Measurements from ENCODE around the gene DGKI. TPM values are rescaled to one million over a fixed set of nuclear protein-coding genes. Genes with fewer than 3 reads are reported as not detected.

DGKI gene
- total RNA-seq, 1 experiment from 2014 or later = 0.41 TPM

DNA sequence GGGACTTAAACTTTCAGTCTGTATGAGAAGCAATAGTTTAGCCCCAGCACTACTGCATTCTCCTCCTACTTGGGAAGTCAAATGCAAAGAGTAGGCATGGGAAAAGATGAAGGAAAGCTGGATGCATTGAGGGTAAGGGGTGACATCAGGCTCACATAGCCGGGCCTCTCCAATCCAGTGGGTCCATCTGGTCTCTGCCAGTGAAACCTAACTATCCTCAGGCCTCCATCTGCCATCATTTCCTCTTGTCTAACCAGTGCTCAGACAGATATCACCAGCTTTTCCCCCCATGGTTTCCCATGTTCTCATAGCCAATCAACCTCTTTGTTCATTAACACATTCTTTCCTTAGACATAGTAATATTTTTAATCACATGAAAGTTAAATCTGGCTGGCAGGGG, 118.3 kb downstream of the DGKI start:
- ChIA-PET POLR2A (ENCODE audit: unreplicated experiment) (interaction anchor here (0.6 kb wide), 1 partner anchor 1119 kb away, joined by 3 read pairs; no protein-coding TSS in a partner anchor), CTCF (interaction anchor here (0.6 kb wide), 1 partner anchor 427 kb away, joined by 3 read pairs; no protein-coding TSS in a partner anchor)
- Histone ChIP-seq H3K9me2 (ENCODE audit: insufficient read depth) (no peaks in the 10 kb centered on the region), H3K27me3 (ENCODE audit: insufficient read depth, low read depth) (peaks cover 59% of the 10 kb centered on the region), H3K4me1 (replicated peaks; ENCODE audit: insufficient read depth) (no peaks in the 10 kb centered on the region), H3K27ac (no peak overlapping the region), H2AFZ (no peak overlapping the region), H3K36me3 (ENCODE audit: low read depth) (no peaks in the 10 kb centered on the region), H3K4me2 (no peak overlapping the region), H3K9me3 (ENCODE audit: insufficient read depth, low read depth) (no peaks in the 10 kb centered on the region), H4K20me1 (ENCODE audit: insufficient read depth) (no peaks in the 10 kb centered on the region), H3F3A (ENCODE audit: insufficient read depth, low read depth) (no peaks in the 10 kb centered on the region), H3K4me3 (no peak overlapping the region), H3K79me2 (ENCODE audit: low read depth) (no peaks in the 10 kb centered on the region)
- no TSS peak for BruUV-seq (replicated peaks)
- TF ChIP-seq EZH2 (IDR thresholded peaks at IDR 0.05; ENCODE audit: low read depth) = no peak
- TF ChIP-seq, protein P1, sequence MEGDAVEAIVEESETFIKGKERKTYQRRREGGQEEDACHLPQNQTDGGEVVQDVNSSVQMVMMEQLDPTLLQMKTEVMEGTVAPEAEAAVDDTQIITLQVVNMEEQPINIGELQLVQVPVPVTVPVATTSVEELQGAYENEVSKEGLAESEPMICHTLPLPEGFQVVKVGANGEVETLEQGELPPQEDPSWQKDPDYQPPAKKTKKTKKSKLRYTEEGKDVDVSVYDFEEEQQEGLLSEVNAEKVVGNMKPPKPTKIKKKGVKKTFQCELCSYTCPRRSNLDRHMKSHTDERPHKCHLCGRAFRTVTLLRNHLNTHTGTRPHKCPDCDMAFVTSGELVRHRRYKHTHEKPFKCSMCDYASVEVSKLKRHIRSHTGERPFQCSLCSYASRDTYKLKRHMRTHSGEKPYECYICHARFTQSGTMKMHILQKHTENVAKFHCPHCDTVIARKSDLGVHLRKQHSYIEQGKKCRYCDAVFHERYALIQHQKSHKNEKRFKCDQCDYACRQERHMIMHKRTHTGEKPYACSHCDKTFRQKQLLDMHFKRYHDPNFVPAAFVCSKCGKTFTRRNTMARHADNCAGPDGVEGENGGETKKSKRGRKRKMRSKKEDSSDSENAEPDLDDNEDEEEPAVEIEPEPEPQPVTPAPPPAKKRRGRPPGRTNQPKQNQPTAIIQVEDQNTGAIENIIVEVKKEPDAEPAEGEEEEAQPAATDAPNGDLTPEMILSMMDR (conservative IDR thresholded peaks at IDR 0.05) = no peak
- no peak for DNase-seq
- intact Hi-C loops (cut with micrococcal nuclease; ENCODE audit: unreplicated experiment) = no loop called here

DNA sequence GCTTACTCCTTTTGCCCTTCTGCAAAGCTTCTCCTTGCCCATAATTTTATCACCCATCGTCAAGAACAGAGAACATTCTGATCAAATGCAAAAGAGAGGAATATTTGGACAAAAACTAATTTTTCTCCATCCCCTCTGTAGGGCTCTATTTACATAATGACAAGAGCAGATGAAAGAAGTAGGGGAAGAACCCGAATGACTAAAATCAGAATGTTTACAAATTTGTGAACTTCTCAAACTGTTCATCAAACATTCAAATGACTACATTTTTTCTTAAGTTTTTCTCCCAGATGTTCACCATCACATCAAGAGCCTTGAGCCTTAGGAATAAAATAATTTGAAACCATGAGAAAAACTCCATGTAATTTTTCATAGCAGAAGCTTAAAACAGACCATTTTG, 119.4 kb downstream of the DGKI start:
- Histone ChIP-seq H3K4me2 (no peak overlapping the region), H3K27ac (no peak overlapping the region), H3F3A (ENCODE audit: insufficient read depth, low read depth) (no peaks in the 10 kb centered on the region), H3K4me3 (no peak overlapping the region), H3K9me2 (ENCODE audit: insufficient read depth) (no peaks in the 10 kb centered on the region), H3K79me2 (ENCODE audit: low read depth) (no peaks in the 10 kb centered on the region), H3K27me3 (ENCODE audit: insufficient read depth, low read depth) (peaks cover 66% of the 10 kb centered on the region), H3K4me1 (replicated peaks; ENCODE audit: insufficient read depth) (no peaks in the 10 kb centered on the region), H3K36me3 (ENCODE audit: low read depth) (no peaks in the 10 kb centered on the region), H4K20me1 (ENCODE audit: insufficient read depth) (no peaks in the 10 kb centered on the region), H2AFZ (no peak overlapping the region), H3K9me3 (ENCODE audit: insufficient read depth, low read depth) (no peaks in the 10 kb centered on the region)
- no peak for DNase-seq
- POLR2A ChIA-PET (ENCODE audit: unreplicated experiment) = no interaction called here
- no peak for TF ChIP-seq EZH2 (IDR thresholded peaks at IDR 0.05; ENCODE audit: low read depth)
- TF ChIP-seq, protein P1 (conservative IDR thresholded peaks at IDR 0.05) = no peak
- CTCF ChIA-PET = no interaction called here
- intact Hi-C loops (cut with micrococcal nuclease; ENCODE audit: unreplicated experiment) = no loop called here
- BruUV-seq (replicated peaks) = no TSS peak

DNA sequence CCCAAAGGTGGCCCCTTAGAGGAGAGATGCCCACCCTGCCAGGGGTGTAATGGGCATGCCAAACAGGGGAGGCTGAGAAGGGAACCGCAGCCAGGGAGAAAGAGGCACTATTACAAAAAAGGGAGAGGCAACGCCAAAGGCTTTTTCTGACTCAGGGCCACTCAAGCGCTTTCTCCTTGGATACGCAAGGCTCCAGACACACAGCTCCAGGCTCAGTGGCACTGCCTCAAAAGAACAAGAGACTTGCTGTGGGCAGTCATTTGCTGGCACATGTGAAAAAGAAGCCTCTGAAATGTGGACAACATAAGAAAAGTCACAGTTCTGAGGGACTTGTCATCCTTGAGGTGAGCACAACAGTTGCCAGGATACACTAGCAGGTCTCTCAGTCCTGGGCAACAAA, 128.4 kb downstream of the DGKI start:
- Histone ChIP-seq H3K4me2 (no peak overlapping the region), H3K27ac (no peak overlapping the region), H3K9me2 (ENCODE audit: insufficient read depth) (no peaks in the 10 kb centered on the region; the same call in 1 of the 2 replicates), H4K20me1 (ENCODE audit: insufficient read depth) (no peaks in the 10 kb centered on the region), H3K27me3 (ENCODE audit: insufficient read depth, low read depth) (peaks cover 80% of the 10 kb centered on the region), H3F3A (ENCODE audit: insufficient read depth, low read depth) (no peaks in the 10 kb centered on the region), H3K4me3 (no peak overlapping the region), H2AFZ (no peak overlapping the region), H3K4me1 (replicated peaks; ENCODE audit: insufficient read depth) (no peaks in the 10 kb centered on the region), H3K79me2 (ENCODE audit: low read depth) (no peaks in the 10 kb centered on the region), H3K9me3 (ENCODE audit: insufficient read depth, low read depth) (no peaks in the 10 kb centered on the region), H3K36me3 (ENCODE audit: low read depth) (no peaks in the 10 kb centered on the region)
- ChIA-PET POLR2A (ENCODE audit: unreplicated experiment) (no interaction called here), CTCF (no interaction called here)
- BruUV-seq (replicated peaks) = no TSS peak
- intact Hi-C loops (cut with micrococcal nuclease; ENCODE audit: unreplicated experiment) = no loop called here
- no peak for DNase-seq
- TF ChIP-seq, protein P1 (conservative IDR thresholded peaks at IDR 0.05) = no peak
- no peak for TF ChIP-seq EZH2 (IDR thresholded peaks at IDR 0.05; ENCODE audit: low read depth)
